ENCODE data around the gene SPPL2A. TPM values are rescaled to one million over a fixed set of nuclear protein-coding genes. Genes with fewer than 3 reads are reported as not detected.

Gene SPPL2A
- polyA plus RNA-seq, 1 donor (not counting 4 experiments of a cell fraction or from before 2014, with no cell fraction given) = 59.4 TPM

GRCh38 chr15:50803479-50804180 lies 38.1 kb upstream of the SPPL2A start:
- H2AFZ ChIP-seq (ENCODE audit: control insufficient read depth, low read length) = no peak overlapping the region
- no peak for FAIRE-seq

GRCh38 chr15:50800715-50801114 lies 35.2 kb upstream of the SPPL2A start:
- no peak overlapping the region for H3K4me3 ChIP-seq (ENCODE audit: control insufficient read depth in 2 of 3, extremely low read depth in 1 of 3, insufficient read depth in 2 of 3, low read depth in 1 of 3, low read length in 3 of 3)
- no peak overlapping the region for H3K4me2 ChIP-seq (ENCODE audit: control insufficient read depth, extremely low read depth, insufficient read depth, low read depth, low read length)
- no peaks in the 10 kb centered on the region for H4K20me1 ChIP-seq (ENCODE audit: control insufficient read depth, extremely low read depth, insufficient read depth, low read length)
- no peaks in the 10 kb centered on the region for H3K9me3 ChIP-seq (ENCODE audit: control insufficient read depth, low read depth, low read length)
- no peak for DNase-seq (ENCODE audit: low read depth, low spot score)
- dilution Hi-C loops (cut with MboI; ENCODE audit: extremely low pct_ligation_motif_present, low sequenced_read_pairs) = no loop called here
- no peaks in the 10 kb centered on the region for H3K27me3 ChIP-seq (ENCODE audit: control insufficient read depth, extremely low read depth, insufficient read depth, low read length)
- peaks cover 13% of the 10 kb centered on the region for H3K4me1 ChIP-seq (ENCODE audit: control insufficient read depth, extremely low read depth, insufficient read depth, low read length)
- no peaks in the 10 kb centered on the region for H3K36me3 ChIP-seq (ENCODE audit: control insufficient read depth in 2 of 2, extremely low read depth in 1 of 2, insufficient read depth in 2 of 2, low read length in 2 of 2)
- H3K9me1 ChIP-seq (ENCODE audit: control insufficient read depth, extremely low read depth, insufficient read depth, low read length) = no peaks in the 10 kb centered on the region
- no peak overlapping the region for H2AFZ ChIP-seq (ENCODE audit: control insufficient read depth, low read length)
- FAIRE-seq = no peak
- TF ChIP-seq, protein P1, sequence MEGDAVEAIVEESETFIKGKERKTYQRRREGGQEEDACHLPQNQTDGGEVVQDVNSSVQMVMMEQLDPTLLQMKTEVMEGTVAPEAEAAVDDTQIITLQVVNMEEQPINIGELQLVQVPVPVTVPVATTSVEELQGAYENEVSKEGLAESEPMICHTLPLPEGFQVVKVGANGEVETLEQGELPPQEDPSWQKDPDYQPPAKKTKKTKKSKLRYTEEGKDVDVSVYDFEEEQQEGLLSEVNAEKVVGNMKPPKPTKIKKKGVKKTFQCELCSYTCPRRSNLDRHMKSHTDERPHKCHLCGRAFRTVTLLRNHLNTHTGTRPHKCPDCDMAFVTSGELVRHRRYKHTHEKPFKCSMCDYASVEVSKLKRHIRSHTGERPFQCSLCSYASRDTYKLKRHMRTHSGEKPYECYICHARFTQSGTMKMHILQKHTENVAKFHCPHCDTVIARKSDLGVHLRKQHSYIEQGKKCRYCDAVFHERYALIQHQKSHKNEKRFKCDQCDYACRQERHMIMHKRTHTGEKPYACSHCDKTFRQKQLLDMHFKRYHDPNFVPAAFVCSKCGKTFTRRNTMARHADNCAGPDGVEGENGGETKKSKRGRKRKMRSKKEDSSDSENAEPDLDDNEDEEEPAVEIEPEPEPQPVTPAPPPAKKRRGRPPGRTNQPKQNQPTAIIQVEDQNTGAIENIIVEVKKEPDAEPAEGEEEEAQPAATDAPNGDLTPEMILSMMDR (optimal IDR thresholded peaks at IDR 0.05 in 1 of 3, IDR thresholded peaks at IDR 0.05 in 1 of 3, conservative IDR thresholded peaks at IDR 0.05 in 1 of 3; ENCODE audit: extremely low read depth in 1 of 3, insufficient read depth in 2 of 3, low read length in 3 of 3) = no peak
- TF ChIP-seq EZH2 (IDR thresholded peaks at IDR 0.05; ENCODE audit: low read length) = no peak
- H3K27ac ChIP-seq (ENCODE audit: control insufficient read depth, insufficient read depth, low read length) = no peak overlapping the region
- H3K9ac ChIP-seq (ENCODE audit: control insufficient read depth, extremely low read depth, insufficient read depth, low read length) = no peak overlapping the region
- H3K79me2 ChIP-seq (ENCODE audit: control insufficient read depth, insufficient read depth, low read length) = no peaks in the 10 kb centered on the region

More at GRCh38 chr15:50803479-50804180, 38.1 kb upstream of the SPPL2A start:
- dilution Hi-C loops (cut with MboI; ENCODE audit: extremely low pct_ligation_motif_present, low sequenced_read_pairs) = no loop called here
- TF ChIP-seq, protein P1 (optimal IDR thresholded peaks at IDR 0.05 in 1 of 3, IDR thresholded peaks at IDR 0.05 in 1 of 3, conservative IDR thresholded peaks at IDR 0.05 in 1 of 3; ENCODE audit: extremely low read depth in 1 of 3, insufficient read depth in 2 of 3, low read length in 3 of 3) = no peak
- no peak for TF ChIP-seq EZH2 (IDR thresholded peaks at IDR 0.05; ENCODE audit: low read length)
- DNase-seq (ENCODE audit: low read depth, low spot score) = no peak
- H4K20me1 ChIP-seq (ENCODE audit: control insufficient read depth, extremely low read depth, insufficient read depth, low read length) = no peaks in the 10 kb centered on the region
- no peak overlapping the region for H3K4me3 ChIP-seq (ENCODE audit: control insufficient read depth in 2 of 3, extremely low read depth in 1 of 3, insufficient read depth in 2 of 3, low read depth in 1 of 3, low read length in 3 of 3)
- no peaks in the 10 kb centered on the region for H3K9me1 ChIP-seq (ENCODE audit: control insufficient read depth, extremely low read depth, insufficient read depth, low read length)
- no peak overlapping the region for H3K9ac ChIP-seq (ENCODE audit: control insufficient read depth, extremely low read depth, insufficient read depth, low read length)
- H3K9me3 ChIP-seq (ENCODE audit: control insufficient read depth, low read depth, low read length) = no peaks in the 10 kb centered on the region
- H3K27me3 ChIP-seq (ENCODE audit: control insufficient read depth, extremely low read depth, insufficient read depth, low read length) = no peaks in the 10 kb centered on the region
- H3K79me2 ChIP-seq (ENCODE audit: control insufficient read depth, insufficient read depth, low read length) = no peaks in the 10 kb centered on the region
- no peak overlapping the region for H3K4me2 ChIP-seq (ENCODE audit: control insufficient read depth, extremely low read depth, insufficient read depth, low read depth, low read length)
- H3K36me3 ChIP-seq (ENCODE audit: control insufficient read depth in 2 of 2, extremely low read depth in 1 of 2, insufficient read depth in 2 of 2, low read length in 2 of 2) = no peaks in the 10 kb centered on the region
- H3K27ac ChIP-seq (ENCODE audit: control insufficient read depth, insufficient read depth, low read length) = no peak overlapping the region
- H3K4me1 ChIP-seq (ENCODE audit: control insufficient read depth, extremely low read depth, insufficient read depth, low read length) = peaks cover under 1% of the 10 kb centered on the region

Data from keratinocyte (primary cell).